Measurements from ENCODE around the gene ABCB4. TPM values are rescaled to one million over a fixed set of nuclear protein-coding genes. Genes with fewer than 3 reads are reported as not detected.
A peak's percentile ranks its signal among the peaks of the same experiment; 100 is the strongest.

Gene ABCB4
- total RNA-seq, 1 donor from 2014 or later = 3.3 TPM

- intact Hi-C loops (cut with DNase I) = no loop called here
- no peak for DNase-seq (ENCODE audit: low spot score)
- ATAC-seq = no peak
These were observed 29.6 kb downstream of the ABCB4 start for GRCh38 chr7:87445897-87446296.

GRCh38 chr7:87435546-87435945 is 39.9 kb downstream of the ABCB4 start:
- intact Hi-C loops (cut with DNase I) = no loop called here
- ATAC-seq (no peak), DNase-seq (ENCODE audit: low spot score) (no peak)

- ATAC-seq (no peak), DNase-seq (ENCODE audit: low spot score) (no peak)
- intact Hi-C loops (cut with DNase I) = no loop called here
These were observed 42.9 kb downstream of the ABCB4 start for GRCh38 chr7:87432536-87432935.

- intact Hi-C loops (cut with DNase I) = no loop called here
- DNase-seq (ENCODE audit: low spot score) = no peak
- peak; percentile 59 for ATAC-seq
These were observed 48.2 kb downstream of the ABCB4 start for GRCh38 chr7:87427288-87427687.

- ATAC-seq (no peak), DNase-seq (ENCODE audit: low spot score) (no peak)
- intact Hi-C loops (cut with DNase I) = no loop called here
These were observed 49.3 kb downstream of the ABCB4 start for GRCh38 chr7:87426160-87426559.

- ATAC-seq (no peak), DNase-seq (ENCODE audit: low spot score) (no peak)
- intact Hi-C loops (cut with DNase I) = no loop called here
These were observed 51.4 kb downstream of the ABCB4 start for GRCh38 chr7:87424075-87424474.

GRCh38 chr7:87420173-87420572 is 55.3 kb downstream of the ABCB4 start:
- intact Hi-C loops (cut with DNase I) = no loop called here
- no peak for DNase-seq (ENCODE audit: low spot score)
- ATAC-seq = no peak

GRCh38 chr7:87416682-87417587 is 58.5 kb downstream of the ABCB4 start:
- intact Hi-C loops (cut with DNase I) = loop anchor here (5.0 kb wide), 1 partner anchor 105 kb away; no protein-coding TSS in a partner anchor
- ATAC-seq = peak; percentile 68
- peak; percentile 73 for DNase-seq (ENCODE audit: low spot score)

- DNase-seq (ENCODE audit: low spot score) = no peak
- no peak for ATAC-seq
- intact Hi-C loops (cut with DNase I) = loop anchor here (5.0 kb wide), 1 partner anchor 102 kb away; no protein-coding TSS in a partner anchor
These were observed 60.7 kb downstream of the ABCB4 start for GRCh38 chr7:87414794-87415188.

GRCh38 chr7:87413951-87414793 is 61.3 kb downstream of the ABCB4 start:
- DNase-seq (ENCODE audit: low spot score) (no peak), ATAC-seq (no peak)
- intact Hi-C loops (cut with DNase I) = no loop called here

GRCh38 chr7:87413029-87413428 is 62.5 kb downstream of the ABCB4 start:
- intact Hi-C loops (cut with DNase I) = no loop called here
- no peak for DNase-seq (ENCODE audit: low spot score)
- ATAC-seq = no peak

- DNase-seq (ENCODE audit: low spot score) (no peak), ATAC-seq (no peak)
- intact Hi-C loops (cut with DNase I) = no loop called here
These were observed 64.3 kb downstream of the ABCB4 start for GRCh38 chr7:87411186-87411585.

- intact Hi-C loops (cut with DNase I) = no loop called here
- DNase-seq (ENCODE audit: low spot score) = no peak
- no peak for ATAC-seq
These were observed 70.8 kb downstream of the ABCB4 start for GRCh38 chr7:87404674-87405073.

GRCh38 chr7:87398446-87398845 is 77.0 kb downstream of the ABCB4 start:
- DNase-seq (ENCODE audit: low spot score) (no peak), ATAC-seq (no peak)
- intact Hi-C loops (cut with DNase I) = no loop called here

GRCh38 chr7:87395442-87396020 is 79.9 kb downstream of the ABCB4 start:
- DNase-seq (ENCODE audit: low spot score) = no peak
- no peak for ATAC-seq
- intact Hi-C loops (cut with DNase I) = no loop called here

GRCh38 chr7:87391020-87391701 is 84.3 kb downstream of the ABCB4 start:
- intact Hi-C loops (cut with DNase I) = no loop called here
- DNase-seq (ENCODE audit: low spot score) = no peak
- no peak for ATAC-seq

GRCh38 chr7:87380905-87381304 is 94.6 kb downstream of the ABCB4 start:
- DNase-seq (ENCODE audit: low spot score) = no peak
- intact Hi-C loops (cut with DNase I) = no loop called here
- no peak for ATAC-seq

- DNase-seq (ENCODE audit: low spot score) (no peak), ATAC-seq (no peak)
- intact Hi-C loops (cut with DNase I) = no loop called here
These were observed 99.6 kb downstream of the ABCB4 start for GRCh38 chr7:87375662-87376435.

All from sciatic nerve (tissue), 2 donors.